Measurements from ENCODE around the gene NEU1. TPM values are rescaled to one million over a fixed set of nuclear protein-coding genes. Genes with fewer than 3 reads are reported as not detected.
A peak's percentile ranks its signal among the peaks of the same experiment; 100 is the strongest.

The NEU1 gene
- total and polyA plus RNA-seq, 8 donors = 11.3 to 60.7 (median 23.6) TPM

DNA sequence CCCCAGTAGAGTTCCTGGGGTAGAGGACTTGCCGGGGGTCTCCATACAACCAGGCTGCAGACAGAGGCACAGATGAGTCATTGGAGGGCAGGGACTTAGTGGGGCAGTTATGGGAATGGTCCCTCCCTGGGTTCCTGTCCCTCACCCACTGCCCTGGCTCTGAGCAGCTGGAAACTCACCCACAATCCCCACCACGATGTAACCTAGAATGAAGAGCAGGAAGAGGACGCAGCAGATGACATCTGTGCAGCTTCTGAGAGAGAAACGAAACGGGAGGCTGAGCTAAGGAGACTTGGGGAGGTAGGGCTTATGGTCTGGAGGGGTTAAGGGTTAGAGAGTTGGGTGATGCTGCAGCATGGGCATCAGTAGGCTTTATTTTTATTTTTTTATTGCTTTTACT lies 13.3 kb upstream of the NEU1 start:
- 58 to 70% (median 61%) methylated on average over 5 of the region's 5 CpGs for WGBS, 5 donors
- peak overlapping the region; percentile 7 to 94 (median 87) for H3K27ac ChIP-seq
- TF ChIP-seq POLR2A (IDR thresholded peaks at IDR 0.05) (no peak), EP300 (IDR thresholded peaks at IDR 0.05) (no peak)
- peaks cover 17 to 44% (median 28%) of the 10 kb centered on the region in 4 donors for H3K4me1 ChIP-seq
- peak overlapping the region in 2 of 4 donors; percentile 36 to 59 for H3K4me3 ChIP-seq
- no peaks in the 10 kb centered on the region for H3K9me3 ChIP-seq
- no peaks in the 10 kb centered on the region for H3K27me3 ChIP-seq
- intact Hi-C loops (cut with DNase I; ENCODE audit: low total_unique reads) = no loop called here
- H3K36me3 ChIP-seq = peaks cover 21 to 60% (median 33%) of the 10 kb centered on the region in 4 donors
- DNase-seq = no peak

DNA sequence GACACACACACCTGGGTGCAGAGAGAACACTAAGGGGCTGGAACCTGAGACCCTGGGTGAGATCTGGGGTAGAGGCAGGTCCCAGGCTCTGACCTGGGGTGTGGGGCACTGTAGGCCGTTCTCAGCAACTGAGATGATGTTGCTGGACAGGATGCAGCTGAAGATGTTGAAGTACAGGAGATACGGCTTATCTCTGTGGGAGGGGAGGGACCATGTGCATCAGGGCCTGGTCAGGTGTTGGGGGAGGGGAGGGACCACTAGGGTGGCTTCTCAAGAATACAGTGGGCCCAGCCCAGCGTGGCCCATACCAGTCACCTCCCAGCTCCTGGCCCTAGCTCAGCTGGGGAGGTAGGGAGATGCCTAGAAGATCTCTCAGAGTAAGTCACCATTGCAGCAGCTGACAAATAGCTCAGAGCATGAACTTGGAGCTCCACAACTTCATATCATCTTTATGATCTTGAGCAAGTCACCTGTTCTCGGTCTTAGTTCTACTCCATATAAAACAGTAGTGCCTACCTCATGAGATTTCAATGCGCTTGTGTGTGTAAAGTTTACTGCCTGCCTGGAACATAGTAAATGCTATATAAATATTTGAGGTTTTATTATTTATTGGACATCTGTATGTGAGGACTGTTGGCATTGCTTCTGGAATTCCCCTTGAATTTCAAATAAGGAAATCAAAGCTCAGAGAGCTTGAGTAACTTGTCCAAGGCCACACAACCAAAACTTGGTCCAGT lies 12.4 kb upstream of the NEU1 start:
- Histone ChIP-seq H3K9me3 (no peaks in the 10 kb centered on the region), H3K36me3 (peaks cover 18 to 59% (median 31%) of the 10 kb centered on the region in 4 donors), H3K4me3 (no peak overlapping the region), H3K4me1 (peaks cover 17 to 38% (median 24%) of the 10 kb centered on the region in 4 donors), H3K27me3 (no peaks in the 10 kb centered on the region), H3K27ac (peak overlapping the region; percentile 21 to 94 (median 62))
- TF ChIP-seq EP300 (IDR thresholded peaks at IDR 0.05) (no peak), POLR2A (IDR thresholded peaks at IDR 0.05) (no peak), POLR2AphosphoS5 (IDR thresholded peaks at IDR 0.05) (no peak)
- TF ChIP-seq, protein P1, sequence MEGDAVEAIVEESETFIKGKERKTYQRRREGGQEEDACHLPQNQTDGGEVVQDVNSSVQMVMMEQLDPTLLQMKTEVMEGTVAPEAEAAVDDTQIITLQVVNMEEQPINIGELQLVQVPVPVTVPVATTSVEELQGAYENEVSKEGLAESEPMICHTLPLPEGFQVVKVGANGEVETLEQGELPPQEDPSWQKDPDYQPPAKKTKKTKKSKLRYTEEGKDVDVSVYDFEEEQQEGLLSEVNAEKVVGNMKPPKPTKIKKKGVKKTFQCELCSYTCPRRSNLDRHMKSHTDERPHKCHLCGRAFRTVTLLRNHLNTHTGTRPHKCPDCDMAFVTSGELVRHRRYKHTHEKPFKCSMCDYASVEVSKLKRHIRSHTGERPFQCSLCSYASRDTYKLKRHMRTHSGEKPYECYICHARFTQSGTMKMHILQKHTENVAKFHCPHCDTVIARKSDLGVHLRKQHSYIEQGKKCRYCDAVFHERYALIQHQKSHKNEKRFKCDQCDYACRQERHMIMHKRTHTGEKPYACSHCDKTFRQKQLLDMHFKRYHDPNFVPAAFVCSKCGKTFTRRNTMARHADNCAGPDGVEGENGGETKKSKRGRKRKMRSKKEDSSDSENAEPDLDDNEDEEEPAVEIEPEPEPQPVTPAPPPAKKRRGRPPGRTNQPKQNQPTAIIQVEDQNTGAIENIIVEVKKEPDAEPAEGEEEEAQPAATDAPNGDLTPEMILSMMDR (IDR thresholded peaks at IDR 0.05) = no peak
- 35 to 61% (median 43%) methylated on average over 5 of the region's 5 CpGs for WGBS, 5 donors
- intact Hi-C loops (cut with DNase I; ENCODE audit: low total_unique reads) = no loop called here
- DNase-seq = no peak

DNA sequence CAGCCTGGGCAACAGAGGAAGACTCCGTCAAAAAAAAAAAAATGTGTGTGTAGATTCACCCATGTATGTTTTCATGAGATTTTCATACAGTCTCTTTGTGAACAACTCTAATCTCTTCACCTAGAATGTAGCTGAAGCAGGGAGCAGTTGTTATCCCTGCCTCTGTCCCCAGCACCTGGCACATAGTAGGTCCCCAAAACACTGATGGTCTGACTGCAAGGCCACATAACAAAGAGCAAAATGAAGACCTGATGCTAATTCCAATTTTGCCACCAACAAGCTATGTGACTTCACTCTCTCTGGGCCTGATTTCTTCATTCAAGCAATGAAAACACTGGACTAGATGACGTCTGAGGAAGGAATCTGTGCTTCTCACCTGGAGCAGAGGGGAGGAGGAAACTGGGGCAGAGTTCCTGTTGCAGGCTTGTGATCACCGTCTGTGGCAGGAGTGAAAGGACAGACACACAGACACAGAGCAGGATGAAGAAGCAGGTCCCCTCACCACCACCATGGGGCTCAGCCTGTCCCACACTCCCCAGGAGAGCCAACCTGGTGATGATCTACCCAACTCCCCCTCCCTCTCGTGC lies 11.6 kb upstream of the NEU1 start:
- peak overlapping the region in 3 of 5 donors; percentile 3 to 62 (median 47) for H3K27ac ChIP-seq
- no peaks in the 10 kb centered on the region for H3K27me3 ChIP-seq
- intact Hi-C loops (cut with DNase I; ENCODE audit: low total_unique reads) = no loop called here
- 51 to 75% (median 56%) methylated on average over 4 of the region's 4 CpGs for WGBS, 5 donors
- peaks cover 17 to 29% (median 18%) of the 10 kb centered on the region in 4 donors for H3K4me1 ChIP-seq
- H3K4me3 ChIP-seq = no peak overlapping the region
- H3K36me3 ChIP-seq = peaks cover 13 to 59% (median 29%) of the 10 kb centered on the region in 4 donors
- H3K9me3 ChIP-seq = no peaks in the 10 kb centered on the region
- TF ChIP-seq, protein P1 (IDR thresholded peaks at IDR 0.05) = no peak
- TF ChIP-seq EP300 (IDR thresholded peaks at IDR 0.05) (no peak), POLR2A (IDR thresholded peaks at IDR 0.05) (no peak), POLR2AphosphoS5 (IDR thresholded peaks at IDR 0.05) (no peak)
- DNase-seq = peak in 1 of 2 donors; percentile 64

DNA sequence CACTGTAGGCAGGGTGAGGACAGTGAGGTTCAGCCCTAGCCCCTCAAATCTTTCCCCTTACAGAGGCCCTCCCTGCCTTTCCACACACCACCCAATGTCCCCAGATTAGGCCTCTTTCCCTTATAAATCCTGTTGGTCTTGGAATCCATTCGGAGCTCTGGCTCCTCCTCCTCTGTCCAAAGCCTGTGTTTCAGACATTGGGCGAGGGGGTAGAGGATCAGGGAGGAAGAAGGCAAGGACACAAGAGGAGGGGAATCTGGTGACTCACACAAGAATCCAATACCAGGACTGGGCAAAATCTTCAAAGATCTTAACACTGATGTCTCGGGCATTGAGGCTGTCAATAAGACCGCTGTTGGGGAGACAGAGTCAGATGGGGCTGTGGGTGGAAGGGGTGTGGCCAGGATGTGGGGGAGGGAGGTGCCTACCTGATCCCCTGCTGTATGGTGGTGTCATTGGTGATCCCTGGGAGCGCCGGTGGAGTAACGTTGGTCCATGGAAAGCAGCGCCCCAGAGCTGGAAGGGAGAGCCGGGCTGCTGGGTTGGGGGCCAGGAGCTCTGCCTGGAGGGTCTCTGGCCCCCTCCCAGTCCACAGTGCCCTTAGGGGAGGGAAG lies 8.5 kb upstream of the NEU1 start:
- H3K4me1 ChIP-seq = peaks cover 9 to 28% (median 19%) of the 10 kb centered on the region in 4 donors
- no peak for TF ChIP-seq POLR2A (IDR thresholded peaks at IDR 0.05)
- TF ChIP-seq POLR2AphosphoS5 (IDR thresholded peaks at IDR 0.05) = no peak
- TF ChIP-seq, protein P1 (IDR thresholded peaks at IDR 0.05) = no peak
- no peak for TF ChIP-seq EP300 (IDR thresholded peaks at IDR 0.05)
- no peaks in the 10 kb centered on the region for H3K9me3 ChIP-seq
- 51 to 72% (median 67%) methylated on average over 9 of the region's 9 CpGs for WGBS, 5 donors
- no peaks in the 10 kb centered on the region for H3K27me3 ChIP-seq
- H3K27ac ChIP-seq = no peak overlapping the region
- H3K4me3 ChIP-seq = no peak overlapping the region
- DNase-seq = peak in 1 of 2 donors; percentile 46
- intact Hi-C loops (cut with DNase I; ENCODE audit: low total_unique reads) = no loop called here
- H3K36me3 ChIP-seq = peaks cover 13 to 74% (median 37%) of the 10 kb centered on the region in 4 donors
